ENCODE data around the gene BTBD19.
A peak's percentile ranks its signal among the peaks of the same experiment; 100 is the strongest.
"Not testable (repeated sequence)": the region's sequence is repeated elsewhere in the genome, so short reads cannot be mapped to it uniquely, and the experiment has no call there.

BTBD19 gene

DNA sequence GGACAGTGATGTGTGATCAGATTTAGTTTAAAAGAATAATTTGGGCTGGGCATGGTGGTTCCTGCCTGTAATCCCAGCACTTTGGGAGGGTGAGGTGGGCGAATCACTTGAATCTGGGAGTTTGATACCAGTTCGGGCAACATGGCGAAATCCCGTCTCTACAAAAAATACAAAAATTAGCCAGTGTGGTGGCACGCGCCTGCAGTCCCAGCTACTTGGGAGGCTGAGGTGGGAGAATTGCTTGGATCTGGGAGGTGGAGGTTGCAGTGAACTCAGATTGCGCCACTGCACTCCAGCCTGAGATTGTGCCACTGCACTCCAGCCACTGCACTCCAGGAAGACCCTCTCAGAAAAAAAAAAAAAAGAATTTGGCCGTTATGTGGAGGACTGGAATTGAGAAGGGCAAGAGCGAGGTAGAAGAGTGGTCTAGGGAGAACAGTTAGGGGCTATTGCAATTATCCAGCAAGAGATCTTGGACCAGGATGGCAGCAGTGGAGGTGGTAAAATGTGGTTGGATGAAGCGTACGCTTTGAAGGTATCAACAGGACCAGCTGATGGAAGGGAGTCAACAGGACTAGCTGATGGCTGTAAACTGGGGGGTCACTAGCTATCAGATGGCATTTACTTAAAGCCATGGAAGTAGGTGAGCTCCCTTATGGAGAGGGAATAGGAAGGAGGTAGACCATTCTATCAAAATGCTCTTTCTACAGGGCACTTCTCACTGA is 9.6 kb downstream of the BTBD19 start:
- H3K9me3 ChIP-seq (ENCODE audit: control insufficient read depth, insufficient read depth, low read length): no peaks in the 10 kb centered on the region
- H3K9ac ChIP-seq (ENCODE audit: low read depth, low read length): no peak overlapping the region
- no peak overlapping the region for H3K4me3 ChIP-seq (ENCODE audit: low read depth, low read length)
- H3K27me3 ChIP-seq (ENCODE audit: control insufficient read depth, insufficient read depth, low read length): no peaks in the 10 kb centered on the region
- H3K36me3 ChIP-seq (ENCODE audit: control insufficient read depth, insufficient read depth, low read length): no peaks in the 10 kb centered on the region
- H3K4me1 ChIP-seq (ENCODE audit: control insufficient read depth, insufficient read depth, low read length): no peaks in the 10 kb centered on the region

DNA sequence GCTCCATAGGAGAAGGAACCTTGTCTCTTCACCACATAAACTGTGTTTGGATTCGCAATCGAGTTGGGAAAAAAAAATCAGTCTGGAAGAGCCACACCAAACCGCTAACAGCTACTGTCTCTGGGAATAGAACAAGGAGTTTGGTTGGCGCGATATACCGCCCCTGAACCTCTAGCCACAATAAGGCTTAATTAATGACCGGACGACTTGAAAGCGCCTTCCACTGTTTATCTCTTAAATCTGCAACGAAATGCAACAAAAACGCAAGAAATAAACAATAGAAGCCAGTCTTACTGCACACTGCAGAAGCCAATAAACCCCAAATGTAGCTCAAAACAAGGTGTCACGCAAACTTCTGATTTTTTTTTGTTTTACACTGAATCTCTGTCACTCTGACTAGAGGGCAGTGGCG is 10.9 kb downstream of the BTBD19 start:
- Histone ChIP-seq H3K4me3 (ENCODE audit: low read depth, low read length) (peak overlapping the region; percentile 45), H3K27me3 (ENCODE audit: control insufficient read depth, insufficient read depth, low read length) (no peaks in the 10 kb centered on the region), H3K9ac (ENCODE audit: low read depth, low read length) (peak overlapping the region; percentile 79), H3K9me3 (ENCODE audit: control insufficient read depth, insufficient read depth, low read length) (no peaks in the 10 kb centered on the region), H3K4me1 (ENCODE audit: control insufficient read depth, insufficient read depth, low read length) (no peaks in the 10 kb centered on the region), H3K36me3 (ENCODE audit: control insufficient read depth, insufficient read depth, low read length) (no peaks in the 10 kb centered on the region)

DNA sequence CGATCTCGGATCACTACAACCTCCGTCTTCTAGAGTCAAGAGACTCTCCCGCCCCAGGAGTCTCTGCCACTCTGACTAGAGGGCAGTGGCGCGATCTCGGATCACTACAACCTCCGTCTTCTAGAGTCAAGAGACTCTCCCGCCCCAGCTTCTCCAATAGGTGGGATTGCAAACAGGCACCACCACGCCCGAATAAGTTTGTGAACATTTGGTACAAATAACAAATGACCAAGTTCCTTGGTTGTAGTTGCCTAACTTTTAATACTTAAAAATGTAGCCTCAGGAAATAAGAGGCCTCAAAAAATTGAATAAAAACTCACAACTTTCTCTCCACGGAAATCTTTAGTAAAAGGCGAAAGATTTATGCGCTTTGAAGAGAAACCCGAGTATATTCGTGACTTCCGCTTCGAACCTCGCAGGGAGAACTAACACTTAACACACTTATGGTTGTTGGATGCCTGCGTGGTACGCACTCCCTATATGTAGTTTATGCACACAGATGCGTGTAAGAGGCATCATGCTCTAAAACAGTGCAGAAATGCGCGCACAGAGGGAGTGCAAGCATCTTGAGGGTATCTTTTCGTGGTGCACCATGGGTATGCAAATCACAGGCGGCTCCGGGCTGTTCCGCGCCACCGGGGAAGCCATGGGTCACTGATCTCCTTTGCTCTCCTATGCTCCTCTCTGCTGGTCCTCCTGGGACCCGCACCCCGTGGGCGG is 11.4 kb downstream of the BTBD19 start:
- Histone ChIP-seq H3K9ac (ENCODE audit: low read depth, low read length) (peak overlapping the region; percentile 97), H3K4me3 (ENCODE audit: low read depth, low read length) (peak overlapping the region; percentile 62), H3K27me3 (ENCODE audit: control insufficient read depth, insufficient read depth, low read length) (no peaks in the 10 kb centered on the region), H3K4me1 (ENCODE audit: control insufficient read depth, insufficient read depth, low read length) (no peaks in the 10 kb centered on the region), H3K36me3 (ENCODE audit: control insufficient read depth, insufficient read depth, low read length) (no peaks in the 10 kb centered on the region), H3K9me3 (ENCODE audit: control insufficient read depth, insufficient read depth, low read length) (no peaks in the 10 kb centered on the region)

DNA sequence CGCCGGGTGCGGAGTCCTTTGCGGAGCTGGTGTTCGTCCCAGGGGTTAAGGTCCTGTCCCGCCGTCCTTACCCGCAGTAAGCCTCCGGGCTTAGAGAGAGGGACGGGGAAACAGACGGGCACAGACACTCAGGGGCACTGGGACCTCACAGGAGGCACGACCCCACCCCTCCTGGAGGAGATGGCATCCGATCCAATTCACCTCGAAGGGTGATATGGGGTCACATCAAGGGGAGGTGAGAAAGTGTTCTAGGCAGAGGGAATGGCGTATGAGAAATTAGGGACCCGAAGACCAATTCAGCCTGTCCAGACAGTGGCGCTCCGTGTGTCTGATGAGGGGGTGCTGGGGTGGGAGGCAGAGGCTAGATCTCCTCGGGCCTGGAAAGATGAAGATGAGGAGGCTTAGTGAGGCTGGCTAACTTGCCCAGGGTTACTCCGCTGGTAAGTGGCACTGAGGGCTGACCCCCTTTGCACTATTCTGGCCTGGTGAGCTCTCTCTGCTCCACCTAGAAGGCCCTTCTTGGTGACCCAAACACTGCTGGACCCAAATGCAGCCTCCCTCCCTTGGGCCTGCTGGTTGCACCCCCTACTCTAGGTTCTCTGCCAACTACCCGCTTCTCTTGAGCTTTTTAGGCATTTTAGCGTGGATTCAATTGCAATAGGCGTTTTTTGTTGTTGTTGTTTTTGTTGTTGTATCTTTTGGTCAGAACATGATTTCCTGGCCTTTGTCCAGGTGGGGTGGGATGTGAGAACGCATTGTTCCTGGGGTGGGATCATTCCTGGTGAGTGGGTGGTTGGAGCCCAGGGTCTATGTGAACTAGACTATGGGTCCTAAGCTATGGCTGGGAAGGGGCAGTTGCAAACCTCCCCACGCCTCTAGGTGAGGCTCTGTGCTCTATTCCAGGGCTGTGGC is 12.3 kb downstream of the BTBD19 start:
- H3K4me1 ChIP-seq (ENCODE audit: control insufficient read depth, insufficient read depth, low read length): no peaks in the 10 kb centered on the region
- H3K36me3 ChIP-seq (ENCODE audit: control insufficient read depth, insufficient read depth, low read length): no peaks in the 10 kb centered on the region
- peak overlapping the region; percentile 97 for H3K9ac ChIP-seq (ENCODE audit: low read depth, low read length)
- H3K4me3 ChIP-seq (ENCODE audit: low read depth, low read length): peak overlapping the region; percentile 62
- no peaks in the 10 kb centered on the region for H3K27me3 ChIP-seq (ENCODE audit: control insufficient read depth, insufficient read depth, low read length)
- no peaks in the 10 kb centered on the region for H3K9me3 ChIP-seq (ENCODE audit: control insufficient read depth, insufficient read depth, low read length)

DNA sequence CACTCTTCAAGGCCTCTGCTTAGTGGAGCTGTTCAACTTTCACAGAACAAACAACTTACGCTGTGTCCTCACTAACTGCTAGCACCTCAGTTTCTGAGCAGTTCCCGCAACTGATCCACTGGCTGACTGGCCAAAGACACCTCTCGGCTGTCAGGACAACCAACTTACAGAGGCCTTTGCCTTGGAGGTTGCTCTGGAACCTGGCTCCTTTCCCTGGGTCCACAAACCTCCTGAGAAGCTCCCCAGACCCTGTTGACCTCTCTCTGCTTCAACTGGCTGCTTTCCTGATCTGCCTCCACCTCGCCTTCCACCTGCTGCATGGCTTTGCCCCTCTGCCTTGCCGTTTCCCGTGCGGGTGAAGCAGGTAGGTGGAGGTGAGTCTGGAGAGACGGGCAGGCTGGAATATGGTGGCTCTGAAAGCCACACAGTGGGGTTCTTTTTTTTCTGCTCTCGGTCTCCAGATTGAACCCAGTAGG is 13.0 kb downstream of the BTBD19 start:
- H3K9ac ChIP-seq (ENCODE audit: low read depth, low read length): no peak overlapping the region
- H3K4me1 ChIP-seq (ENCODE audit: control insufficient read depth, insufficient read depth, low read length): no peaks in the 10 kb centered on the region
- H3K27me3 ChIP-seq (ENCODE audit: control insufficient read depth, insufficient read depth, low read length): no peaks in the 10 kb centered on the region
- H3K4me3 ChIP-seq (ENCODE audit: low read depth, low read length): no peak overlapping the region
- no peaks in the 10 kb centered on the region for H3K9me3 ChIP-seq (ENCODE audit: control insufficient read depth, insufficient read depth, low read length)
- no peaks in the 10 kb centered on the region for H3K36me3 ChIP-seq (ENCODE audit: control insufficient read depth, insufficient read depth, low read length)

DNA sequence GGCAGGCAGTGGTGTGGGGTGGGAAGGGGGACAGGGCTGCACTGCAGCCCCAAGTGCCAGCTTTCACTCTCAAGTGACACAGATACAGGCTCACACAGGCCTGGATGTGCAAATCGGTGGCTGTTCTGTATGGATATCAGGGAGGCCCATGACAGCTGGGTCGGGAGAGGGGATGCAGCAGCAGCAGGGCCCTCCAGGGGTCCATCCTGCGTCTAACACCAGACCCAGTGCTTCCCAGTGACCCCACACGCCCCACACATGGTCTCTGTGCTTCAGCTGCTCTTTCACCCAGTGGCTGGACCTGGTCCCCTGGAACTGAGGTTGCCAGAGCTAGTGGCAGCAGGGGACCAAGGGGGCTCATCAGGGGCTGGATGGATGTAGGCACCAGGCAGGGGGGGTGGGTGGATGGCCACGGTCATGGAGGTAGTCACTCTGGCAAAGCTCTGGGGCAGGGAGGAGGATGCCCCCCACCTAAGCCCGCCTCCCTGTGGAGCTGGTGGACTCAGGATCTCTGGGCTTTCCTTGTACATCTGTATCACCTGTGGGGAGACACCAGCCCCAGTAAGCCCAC is 13.9 kb downstream of the BTBD19 start:
- Histone ChIP-seq H3K9ac (ENCODE audit: low read depth, low read length) (no peak overlapping the region), H3K36me3 (ENCODE audit: control insufficient read depth, insufficient read depth, low read length) (no peaks in the 10 kb centered on the region), H3K27me3 (ENCODE audit: control insufficient read depth, insufficient read depth, low read length) (no peaks in the 10 kb centered on the region), H3K9me3 (ENCODE audit: control insufficient read depth, insufficient read depth, low read length) (no peaks in the 10 kb centered on the region), H3K4me1 (ENCODE audit: control insufficient read depth, insufficient read depth, low read length) (peaks cover 2% of the 10 kb centered on the region), H3K4me3 (ENCODE audit: low read depth, low read length) (no peak overlapping the region)

DNA sequence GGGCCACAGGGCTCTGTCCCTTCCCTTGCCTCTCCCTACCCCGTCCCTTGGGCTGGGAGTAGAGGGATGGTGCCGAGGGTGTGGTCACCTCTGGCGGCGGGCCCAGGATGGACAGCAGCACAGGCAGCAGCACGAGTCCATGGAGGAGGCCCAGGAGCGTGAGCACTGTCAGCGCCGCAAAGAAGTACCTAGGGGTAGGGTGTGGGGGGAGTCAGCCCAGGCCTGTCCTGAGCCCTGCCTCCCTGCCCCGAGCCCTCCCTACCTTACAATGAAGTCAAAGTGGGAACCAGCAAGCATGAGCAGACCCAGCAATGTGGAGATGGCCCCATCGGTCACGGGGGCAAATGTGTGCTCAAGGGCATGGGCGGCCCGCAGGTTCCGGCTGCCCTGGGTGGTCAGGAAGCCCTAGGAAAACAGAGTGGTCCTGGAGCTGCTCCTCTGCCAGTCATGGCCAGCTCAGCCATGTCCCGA is 14.7 kb downstream of the BTBD19 start:
- Histone ChIP-seq H3K4me1 (ENCODE audit: control insufficient read depth, insufficient read depth, low read length) (peaks cover 2% of the 10 kb centered on the region), H3K4me3 (ENCODE audit: low read depth, low read length) (no peak overlapping the region), H3K9me3 (ENCODE audit: control insufficient read depth, insufficient read depth, low read length) (no peaks in the 10 kb centered on the region), H3K9ac (ENCODE audit: low read depth, low read length) (no peak overlapping the region), H3K27me3 (ENCODE audit: control insufficient read depth, insufficient read depth, low read length) (no peaks in the 10 kb centered on the region), H3K36me3 (ENCODE audit: control insufficient read depth, insufficient read depth, low read length) (no peaks in the 10 kb centered on the region)

DNA sequence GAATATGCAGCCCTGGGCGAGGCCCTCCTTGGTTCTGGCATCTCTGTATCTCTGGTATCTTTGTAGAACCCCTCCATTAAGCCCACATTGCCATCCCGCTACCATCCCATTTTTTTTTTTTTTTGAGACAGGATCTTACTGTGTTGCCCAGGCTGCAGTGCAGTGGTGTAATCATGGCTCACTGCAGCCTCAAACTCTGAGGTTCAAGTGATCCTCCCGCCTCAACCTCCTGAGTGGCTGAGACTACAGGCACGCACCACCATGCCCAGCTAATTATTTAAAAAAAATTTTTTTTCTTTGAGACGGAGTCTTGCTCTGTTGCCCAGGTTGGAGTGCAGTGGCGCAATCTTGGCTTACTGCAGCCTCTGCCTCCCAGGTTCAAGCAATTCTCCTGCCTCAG is 16.1 kb downstream of the BTBD19 start:
- not testable (repeated sequence) for H3K9ac ChIP-seq (ENCODE audit: low read depth, low read length); H3K27me3 ChIP-seq (ENCODE audit: control insufficient read depth, insufficient read depth, low read length); H3K36me3 ChIP-seq (ENCODE audit: control insufficient read depth, insufficient read depth, low read length); H3K4me3 ChIP-seq (ENCODE audit: low read depth, low read length); H3K4me1 ChIP-seq (ENCODE audit: control insufficient read depth, insufficient read depth, low read length); H3K9me3 ChIP-seq (ENCODE audit: control insufficient read depth, insufficient read depth, low read length)

DNA sequence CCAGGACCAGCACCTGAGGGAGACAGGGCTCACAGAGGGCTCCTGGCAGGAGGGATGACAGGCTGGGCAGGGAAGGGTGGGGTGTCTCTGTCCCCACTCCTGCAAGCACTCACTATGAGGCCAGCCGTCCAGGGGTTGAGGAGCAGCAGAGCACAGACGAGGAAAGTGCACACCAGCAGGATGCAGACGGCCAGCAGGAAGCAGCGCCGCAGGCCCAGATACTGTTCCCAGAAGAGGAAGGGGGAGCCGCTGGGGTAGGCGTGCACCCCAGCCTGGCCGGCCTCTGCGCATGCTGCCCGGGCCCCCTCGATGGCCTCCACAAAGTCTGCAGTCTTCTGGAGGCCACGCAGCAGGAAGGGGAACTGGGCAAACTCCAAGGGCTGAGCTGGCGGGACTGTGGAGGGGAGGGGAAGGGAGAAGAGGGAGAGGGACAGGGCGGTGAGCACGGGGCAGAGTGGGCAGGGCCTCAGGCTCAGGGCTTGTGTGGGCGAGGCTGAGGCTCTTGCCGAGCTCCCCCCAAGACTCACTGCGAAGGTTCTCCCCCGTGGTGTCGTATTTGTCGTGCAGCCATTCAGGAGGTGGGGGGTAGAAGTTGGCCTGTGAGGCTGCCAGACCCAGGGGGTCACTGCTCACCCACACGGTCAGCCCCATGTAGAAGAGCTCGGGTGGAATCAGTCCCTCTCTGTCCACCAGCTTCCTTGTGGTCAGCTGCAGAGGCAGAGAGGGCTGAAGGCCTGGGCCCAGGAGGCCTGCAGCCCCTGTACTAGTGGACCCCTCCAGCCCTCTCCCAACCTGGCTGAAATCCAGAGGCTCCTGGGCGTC is 18.3 kb downstream of the BTBD19 start:
- Histone ChIP-seq H3K9ac (ENCODE audit: low read depth, low read length) (no peak overlapping the region), H3K9me3 (ENCODE audit: control insufficient read depth, insufficient read depth, low read length) (no peaks in the 10 kb centered on the region), H3K4me1 (ENCODE audit: control insufficient read depth, insufficient read depth, low read length) (peaks cover 9% of the 10 kb centered on the region), H3K36me3 (ENCODE audit: control insufficient read depth, insufficient read depth, low read length) (no peaks in the 10 kb centered on the region), H3K27me3 (ENCODE audit: control insufficient read depth, insufficient read depth, low read length) (no peaks in the 10 kb centered on the region), H3K4me3 (ENCODE audit: low read depth, low read length) (no peak overlapping the region)

DNA sequence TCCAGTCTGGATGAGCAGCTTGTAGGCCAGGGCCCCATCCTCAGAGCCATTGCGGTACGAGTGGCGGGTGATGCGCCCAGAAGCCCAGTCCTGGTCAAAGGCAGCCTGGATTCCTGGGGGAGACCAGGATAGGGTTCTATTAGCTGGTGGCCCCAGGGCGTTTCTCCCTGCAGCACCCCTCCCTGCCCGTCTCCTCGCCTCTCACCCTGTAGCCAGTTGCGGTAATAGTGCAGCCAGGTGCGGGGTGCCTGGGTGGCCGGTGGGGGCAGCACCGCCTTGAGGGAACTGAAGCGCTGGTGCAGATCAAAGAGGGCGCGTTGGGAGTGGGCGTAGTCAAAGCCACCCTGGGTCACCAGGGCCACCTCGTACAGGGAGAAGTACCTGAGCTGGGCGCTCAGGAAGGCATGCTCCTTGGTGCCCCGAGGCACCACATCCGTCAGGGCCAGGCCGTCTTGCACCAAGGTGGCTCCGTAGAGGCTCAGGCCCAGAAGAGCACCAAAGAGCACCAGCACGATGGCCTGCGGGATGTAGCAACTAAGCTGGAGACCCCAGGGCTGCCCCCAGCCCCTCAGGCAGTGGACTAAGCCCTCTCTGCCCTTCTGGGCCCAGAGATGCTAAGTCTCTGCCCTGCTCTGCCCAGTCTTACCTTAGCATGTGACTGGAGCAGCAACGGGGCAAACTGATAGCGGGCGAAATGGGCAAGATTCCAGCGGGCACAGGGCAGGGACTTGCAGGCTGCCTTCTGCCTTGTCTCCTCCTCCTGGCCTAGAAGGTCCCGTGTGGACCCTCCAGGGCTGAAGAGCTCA is 19.1 kb downstream of the BTBD19 start:
- no peaks in the 10 kb centered on the region for H3K27me3 ChIP-seq (ENCODE audit: control insufficient read depth, insufficient read depth, low read length)
- H3K4me3 ChIP-seq (ENCODE audit: low read depth, low read length): no peak overlapping the region
- H3K36me3 ChIP-seq (ENCODE audit: control insufficient read depth, insufficient read depth, low read length): no peaks in the 10 kb centered on the region
- peaks cover 17% of the 10 kb centered on the region for H3K4me1 ChIP-seq (ENCODE audit: control insufficient read depth, insufficient read depth, low read length)
- no peak overlapping the region for H3K9ac ChIP-seq (ENCODE audit: low read depth, low read length)
- H3K9me3 ChIP-seq (ENCODE audit: control insufficient read depth, insufficient read depth, low read length): no peaks in the 10 kb centered on the region

All from iPS-15b (cell line).